NCI-H146 (cell line): ENCODE results near the gene RNASE13.

ENCODE experiments used
- DNase-seq: peaks from one replicate; lab custom pipeline; 2025; lab: John Stamatoyannopoulos, UW

Gene RNASE13, protein sequence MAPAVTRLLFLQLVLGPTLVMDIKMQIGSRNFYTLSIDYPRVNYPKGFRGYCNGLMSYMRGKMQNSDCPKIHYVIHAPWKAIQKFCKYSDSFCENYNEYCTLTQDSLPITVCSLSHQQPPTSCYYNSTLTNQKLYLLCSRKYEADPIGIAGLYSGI

DNA sequence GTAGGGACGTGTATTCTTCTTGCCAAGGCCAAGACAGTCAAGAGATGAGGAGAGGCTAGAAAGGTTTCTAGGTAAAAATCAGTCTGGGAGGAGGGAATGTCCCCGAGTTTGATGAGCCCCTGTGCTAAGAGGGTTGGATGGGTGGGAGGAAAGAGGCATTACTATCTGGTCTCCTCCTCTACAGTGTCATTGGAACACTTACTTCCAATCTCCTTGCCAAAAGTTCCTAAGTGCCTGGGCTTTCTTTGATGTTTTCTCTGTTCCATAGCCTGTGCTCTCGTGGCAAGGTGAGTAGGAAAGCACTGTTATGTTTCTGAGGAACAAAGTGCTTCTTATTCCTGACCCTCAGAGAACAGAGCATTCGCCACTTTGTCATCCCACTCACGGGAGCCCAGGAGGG, at the start of gene RNASE13:
TSS of gene RNASE13 (minus strand) at position 101 of the 400 bp plus-strand sequence. CDS start 519 bp downstream, outside the sequence.
- DNase-seq: no peak

DNA sequence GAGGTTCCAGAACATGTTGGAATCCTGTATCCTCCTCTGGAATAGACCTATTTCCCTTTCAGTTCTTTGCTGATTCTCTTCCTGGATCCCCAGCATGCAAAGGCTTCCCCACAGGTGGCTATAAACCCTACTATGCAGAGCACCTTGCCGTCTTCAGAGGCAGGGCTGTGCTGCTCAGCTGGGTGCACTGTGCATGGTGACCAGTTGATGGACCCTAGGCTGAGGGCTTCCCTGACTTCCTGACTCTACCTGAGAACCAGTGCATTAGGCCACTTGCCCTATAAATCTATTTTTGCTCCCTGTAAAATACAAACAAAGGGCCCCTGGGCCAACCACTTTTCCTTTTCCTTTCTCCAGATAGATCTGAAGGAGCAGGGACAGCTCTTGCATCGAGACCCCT, 49.8 kb upstream of the RNASE13 start:
- DNase-seq: no peak

DNA sequence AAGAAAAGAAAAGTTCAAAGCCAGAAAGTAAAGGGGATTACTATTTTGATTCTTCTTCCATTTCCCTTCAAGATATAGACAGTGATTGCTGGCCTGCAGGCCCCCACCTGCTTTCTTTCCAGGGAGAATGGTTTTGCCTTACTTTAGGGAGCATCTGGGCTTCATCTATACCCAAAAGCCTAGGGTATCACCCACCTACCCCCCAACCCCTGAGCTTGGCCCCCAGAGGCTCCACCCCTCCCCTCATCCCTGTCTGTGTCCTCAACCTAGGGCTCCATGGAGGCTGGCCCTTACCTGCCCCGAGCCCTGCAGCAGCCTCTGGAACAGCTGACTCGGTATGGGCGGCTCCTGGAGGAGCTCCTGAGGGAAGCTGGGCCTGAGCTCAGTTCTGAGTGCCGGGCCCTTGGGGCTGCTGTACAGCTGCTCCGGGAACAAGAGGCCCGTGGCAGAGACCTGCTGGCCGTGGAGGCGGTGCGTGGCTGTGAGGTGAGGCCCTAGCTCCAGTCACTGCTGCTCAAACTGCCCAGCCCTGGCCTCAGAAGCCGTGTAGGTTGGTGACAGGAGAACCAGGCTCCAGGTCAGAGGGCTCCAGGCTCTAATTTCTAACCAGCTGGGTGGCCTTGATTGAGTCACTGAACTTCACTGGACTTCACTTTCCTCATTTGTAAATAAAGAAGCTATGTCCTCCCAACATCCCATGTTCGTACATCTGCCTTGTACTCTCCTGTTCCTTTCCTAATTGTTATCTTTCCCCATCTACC, 49.1 kb upstream of the RNASE13 start:
- no peak for DNase-seq

DNA sequence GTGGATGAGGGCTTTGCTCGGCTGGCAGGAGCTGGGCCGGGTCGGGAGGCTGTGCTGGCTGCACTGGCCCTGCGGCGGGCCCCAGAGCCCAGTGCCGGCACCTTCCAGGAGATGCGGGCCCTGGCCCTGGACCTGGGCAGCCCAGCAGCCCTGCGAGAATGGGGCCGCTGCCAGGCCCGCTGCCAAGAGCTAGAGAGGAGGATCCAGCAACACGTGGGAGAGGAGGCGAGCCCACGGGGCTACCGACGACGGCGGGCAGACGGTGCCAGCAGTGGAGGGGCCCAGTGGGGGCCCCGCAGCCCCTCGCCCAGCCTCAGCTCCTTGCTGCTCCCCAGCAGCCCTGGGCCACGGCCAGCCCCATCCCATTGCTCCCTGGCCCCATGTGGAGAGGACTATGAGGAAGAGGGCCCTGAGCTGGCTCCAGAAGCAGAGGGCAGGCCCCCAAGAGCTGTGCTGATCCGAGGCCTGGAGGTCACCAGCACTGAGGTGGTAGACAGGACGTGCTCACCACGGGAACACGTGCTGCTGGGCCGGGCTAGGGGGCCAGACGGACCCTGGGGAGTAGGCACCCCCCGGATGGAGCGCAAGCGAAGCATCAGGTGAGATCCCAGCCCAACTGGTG, 47.0 kb upstream of the RNASE13 start:
- no peak for DNase-seq

DNA sequence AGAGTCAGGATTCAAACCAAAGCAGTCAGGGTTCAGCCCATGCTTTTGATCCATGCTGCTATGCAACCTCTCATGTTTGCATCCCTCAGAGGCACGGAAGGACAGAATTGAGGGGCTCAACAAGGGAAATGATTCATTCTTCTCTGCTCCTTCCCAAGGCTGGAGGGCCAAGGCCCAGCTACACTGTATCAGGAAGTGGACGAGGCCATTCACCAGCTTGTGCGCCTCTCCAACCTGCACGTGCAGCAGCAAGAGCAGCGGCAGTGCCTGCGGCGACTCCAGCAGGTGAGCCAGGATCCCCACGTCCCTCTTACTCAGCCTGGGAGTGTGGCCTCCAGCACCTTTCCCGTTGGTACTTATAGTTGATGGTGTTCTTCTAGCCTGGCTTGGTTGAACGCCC, 44.1 kb upstream of the RNASE13 start:
- DNase-seq: no peak

DNA sequence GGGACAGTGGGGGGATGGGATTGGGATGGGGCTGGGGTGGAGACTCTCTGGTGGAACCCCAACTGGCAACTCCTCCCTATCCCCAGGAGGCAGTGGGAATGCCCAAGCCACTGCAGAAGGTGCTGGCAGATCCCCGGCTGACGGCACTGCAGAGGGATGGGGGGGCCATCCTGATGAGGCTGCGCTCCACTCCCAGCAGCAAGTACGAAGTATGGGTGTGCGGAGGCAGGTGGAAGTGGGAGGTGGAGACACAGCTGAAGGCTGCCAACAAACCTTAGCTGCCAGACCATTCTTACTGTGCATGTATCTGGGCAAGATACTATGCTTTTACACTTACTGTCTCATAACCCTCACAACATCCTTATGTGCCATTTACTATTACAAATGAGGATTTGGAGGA, 43.7 kb upstream of the RNASE13 start:
- no peak for DNase-seq

DNA sequence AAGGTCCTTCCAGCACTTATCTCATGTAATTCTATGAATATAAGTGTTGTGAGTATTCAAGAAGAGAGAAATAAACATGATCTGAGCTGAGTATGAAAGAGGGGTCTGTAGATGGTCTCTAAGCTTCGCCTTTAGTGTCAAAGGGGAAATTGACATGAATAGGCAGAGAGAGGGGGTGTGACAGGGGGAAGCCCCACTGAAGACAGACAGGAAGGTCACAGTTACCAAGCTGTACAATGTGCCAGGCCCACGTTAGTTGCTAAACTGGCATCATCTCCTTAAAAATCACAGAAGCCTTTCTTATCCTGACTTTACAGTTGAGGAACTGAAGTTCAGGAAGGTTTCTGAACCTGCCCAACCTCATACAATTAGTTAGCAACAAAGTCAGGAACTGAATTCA, 43.1 kb upstream of the RNASE13 start:
- DNase-seq: no peak

DNA sequence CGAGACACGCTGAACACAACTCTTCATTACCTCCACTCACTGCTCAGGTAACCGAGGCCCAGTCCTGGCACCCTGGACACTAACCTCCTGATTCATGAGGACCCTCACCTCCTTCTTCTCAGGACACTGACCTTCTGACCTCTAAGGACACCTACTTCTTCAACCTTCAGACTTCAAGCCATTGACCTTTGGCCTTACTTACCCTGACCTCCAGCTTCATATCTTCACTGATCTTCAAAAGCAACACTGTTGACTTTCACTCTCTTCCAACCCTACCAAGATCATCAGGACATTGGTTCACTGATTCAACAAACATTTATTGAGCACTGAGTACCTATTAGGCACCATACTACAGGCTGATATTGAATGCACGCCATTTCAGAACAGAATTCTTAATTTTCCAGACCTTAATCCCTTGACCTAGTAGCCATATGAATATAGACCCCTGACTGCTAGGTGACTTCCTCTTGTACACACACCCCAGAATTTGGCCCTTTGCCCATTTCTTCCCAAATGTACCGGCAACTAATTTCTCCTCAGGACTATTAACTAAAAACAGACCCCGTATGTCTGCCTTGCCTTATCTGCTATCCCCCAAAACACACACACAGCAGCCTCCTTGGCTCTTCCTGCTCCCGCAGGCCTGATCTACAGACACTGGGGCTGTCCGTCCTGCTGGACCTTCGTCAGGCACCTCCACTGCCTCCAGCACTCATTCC, 41.3 kb upstream of the RNASE13 start:
- no peak for DNase-seq

DNA sequence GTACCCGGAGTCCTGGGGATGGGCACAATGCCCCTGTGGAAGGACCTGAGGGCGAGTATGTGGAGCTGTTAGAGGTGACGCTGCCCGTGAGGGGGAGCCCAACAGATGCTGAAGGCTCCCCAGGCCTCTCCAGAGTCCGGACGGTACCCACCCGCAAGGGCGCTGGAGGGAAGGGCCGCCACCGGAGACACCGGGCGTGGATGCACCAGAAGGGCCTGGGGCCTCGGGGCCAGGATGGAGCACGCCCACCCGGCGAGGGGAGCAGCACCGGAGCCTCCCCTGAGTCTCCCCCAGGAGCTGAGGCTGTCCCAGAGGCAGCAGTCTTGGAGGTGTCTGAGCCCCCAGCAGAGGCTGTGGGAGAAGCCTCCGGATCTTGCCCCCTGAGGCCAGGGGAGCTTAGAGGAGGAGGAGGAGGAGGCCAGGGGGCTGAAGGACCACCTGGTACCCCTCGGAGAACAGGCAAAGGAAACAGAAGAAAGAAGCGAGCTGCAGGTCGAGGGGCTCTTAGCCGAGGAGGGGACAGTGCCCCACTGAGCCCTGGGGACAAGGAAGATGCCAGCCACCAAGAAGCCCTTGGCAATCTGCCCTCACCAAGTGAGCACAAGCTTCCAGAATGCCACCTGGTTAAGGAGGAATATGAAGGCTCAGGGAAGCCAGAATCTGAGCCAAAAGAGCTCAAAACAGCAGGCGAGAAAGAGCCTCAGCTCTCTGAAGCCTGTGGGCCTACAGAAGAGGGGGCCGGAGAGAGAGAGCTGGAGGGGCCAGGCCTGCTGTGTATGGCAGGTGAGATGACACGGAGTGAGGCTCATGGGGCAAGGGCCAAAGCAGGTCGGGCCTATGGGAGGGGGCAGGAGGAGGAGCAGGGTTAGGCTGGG, 40.0 kb upstream of the RNASE13 start:
- no peak for DNase-seq

DNA sequence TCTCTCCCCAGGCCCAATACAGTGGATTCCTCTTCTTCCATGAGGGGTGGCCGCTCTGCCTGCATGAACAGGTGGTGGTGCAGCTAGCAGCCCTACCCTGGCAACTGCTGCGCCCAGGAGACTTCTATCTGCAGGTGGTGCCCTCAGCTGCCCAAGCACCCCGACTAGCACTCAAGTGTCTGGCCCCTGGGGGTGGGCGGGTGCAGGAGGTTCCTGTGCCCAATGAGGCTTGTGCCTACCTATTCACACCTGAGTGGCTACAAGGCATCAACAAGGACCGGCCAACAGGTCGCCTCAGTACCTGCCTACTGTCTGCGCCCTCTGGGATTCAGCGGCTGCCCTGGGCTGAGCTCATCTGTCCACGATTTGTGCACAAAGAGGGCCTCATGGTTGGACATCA, 39.3 kb upstream of the RNASE13 start:
- no peak for DNase-seq

DNA sequence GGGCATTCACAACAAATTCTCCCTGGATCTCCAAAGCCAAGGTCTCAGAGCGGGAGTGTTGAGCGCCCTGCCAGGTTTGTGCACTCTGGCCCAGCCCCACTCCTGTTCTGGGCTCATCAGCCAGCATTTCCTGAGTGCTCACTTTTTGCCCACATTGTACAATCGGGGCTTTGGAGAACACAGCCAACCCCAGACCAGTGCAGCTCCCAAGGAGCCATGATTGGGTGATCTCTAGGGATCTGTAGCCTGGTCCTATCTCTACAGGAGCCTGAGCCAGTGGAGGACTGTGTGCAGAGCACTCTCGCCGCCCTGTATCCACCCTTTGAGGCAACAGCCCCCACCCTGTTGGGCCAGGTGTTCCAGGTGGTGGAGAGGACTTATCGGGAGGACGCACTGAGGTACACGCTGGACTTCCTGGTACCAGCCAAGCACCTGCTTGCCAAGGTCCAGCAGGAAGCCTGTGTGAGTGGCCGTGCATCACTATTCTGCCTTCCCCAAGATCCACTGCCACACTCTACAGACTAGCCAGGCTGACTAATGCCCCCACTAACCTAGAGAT, 38.3 kb upstream of the RNASE13 start:
- DNase-seq: no peak

DNA sequence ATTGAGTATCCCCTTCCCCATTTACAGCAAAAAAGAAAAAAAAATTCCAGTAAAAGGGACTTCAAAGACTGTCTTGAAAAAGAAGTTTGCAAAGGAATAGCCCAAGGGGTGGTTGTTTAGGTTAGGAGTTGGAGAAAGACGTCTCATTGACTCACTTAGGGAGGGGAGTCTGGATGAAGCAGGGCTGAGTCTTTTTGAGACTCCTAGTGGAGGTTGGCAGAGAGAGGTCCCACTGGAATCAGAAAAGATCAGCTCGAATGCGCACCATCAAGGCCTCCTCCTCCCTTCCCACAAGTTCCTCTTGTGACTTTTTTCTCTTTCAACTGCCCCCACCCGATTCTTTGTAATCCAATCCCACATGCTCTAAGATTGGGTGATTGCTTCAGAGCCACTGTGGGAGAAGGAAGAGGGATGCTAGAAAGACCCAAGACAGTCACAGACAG, 37.4 kb upstream of the RNASE13 start:
- no peak for DNase-seq

DNA sequence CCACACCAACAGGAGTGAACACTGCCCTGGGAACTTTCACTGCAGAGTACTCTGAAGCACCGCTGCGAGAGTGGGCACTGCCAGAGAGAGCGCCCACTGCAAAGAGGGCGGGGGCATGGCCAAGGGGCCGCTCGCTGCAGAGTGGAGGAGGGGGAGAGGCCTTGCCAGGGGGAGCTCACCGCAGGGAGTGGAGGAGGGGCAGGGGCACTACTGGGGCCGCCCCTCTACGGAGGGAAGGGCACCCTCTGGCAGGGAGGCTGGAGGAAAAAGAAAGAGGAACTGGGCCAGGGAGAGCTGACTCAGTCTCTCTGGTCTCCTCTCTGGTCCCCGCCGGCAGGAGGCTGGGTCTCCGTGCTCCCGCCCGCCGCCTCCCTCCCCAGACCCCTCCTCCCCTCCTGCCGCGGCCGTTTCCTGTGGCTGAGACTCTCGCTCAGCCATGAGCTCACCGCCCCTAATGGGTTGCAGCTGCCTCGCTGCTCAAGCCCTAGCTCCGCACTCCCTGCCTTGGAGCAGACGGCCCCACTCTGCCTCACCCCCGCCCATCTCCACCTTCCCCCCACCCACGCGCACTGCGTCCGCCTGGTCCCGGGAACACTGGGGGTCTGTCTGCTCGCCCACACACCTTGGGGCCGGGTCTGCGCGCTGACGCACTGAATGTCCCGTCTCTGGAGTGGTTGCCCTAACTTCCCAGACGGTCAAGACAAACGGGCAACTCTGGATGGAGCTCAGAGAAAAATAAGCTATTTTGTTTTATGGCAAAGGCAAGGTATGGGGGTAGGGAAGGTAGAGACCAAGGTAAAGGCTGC, 36.8 kb upstream of the RNASE13 start:
- DNase-seq: peak; percentile 86

DNA sequence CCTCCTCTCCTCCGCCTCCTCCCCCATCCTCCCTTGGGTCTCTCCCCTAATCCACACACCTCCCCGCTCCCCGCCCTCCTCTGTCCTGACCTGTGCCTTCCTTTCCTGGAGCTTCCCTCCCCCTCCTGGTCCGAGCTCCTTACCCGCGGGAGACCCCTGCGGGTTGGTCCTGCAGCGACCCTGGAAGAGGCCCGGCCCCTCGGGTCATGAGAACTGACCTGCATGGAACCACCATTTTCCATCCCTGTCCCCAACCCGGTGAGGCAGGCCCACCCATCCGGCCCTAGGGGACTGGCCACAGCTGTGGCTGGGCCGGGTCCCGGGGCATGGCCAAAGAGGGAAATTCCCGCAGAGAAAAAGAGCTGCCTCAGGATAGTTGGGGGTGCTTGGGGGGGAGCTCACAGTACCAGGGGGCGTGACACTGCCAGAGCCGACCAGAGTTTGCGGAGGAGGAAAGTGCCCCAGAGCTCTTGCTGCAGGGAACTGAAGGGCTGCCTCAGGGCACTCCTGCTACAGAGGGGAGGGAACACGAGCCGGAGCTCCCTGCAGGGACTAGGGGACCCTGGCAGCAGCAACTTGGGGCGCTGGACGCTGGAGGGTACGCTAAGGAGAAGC, 36.1 kb upstream of the RNASE13 start:
- peak; percentile 40 for DNase-seq

DNA sequence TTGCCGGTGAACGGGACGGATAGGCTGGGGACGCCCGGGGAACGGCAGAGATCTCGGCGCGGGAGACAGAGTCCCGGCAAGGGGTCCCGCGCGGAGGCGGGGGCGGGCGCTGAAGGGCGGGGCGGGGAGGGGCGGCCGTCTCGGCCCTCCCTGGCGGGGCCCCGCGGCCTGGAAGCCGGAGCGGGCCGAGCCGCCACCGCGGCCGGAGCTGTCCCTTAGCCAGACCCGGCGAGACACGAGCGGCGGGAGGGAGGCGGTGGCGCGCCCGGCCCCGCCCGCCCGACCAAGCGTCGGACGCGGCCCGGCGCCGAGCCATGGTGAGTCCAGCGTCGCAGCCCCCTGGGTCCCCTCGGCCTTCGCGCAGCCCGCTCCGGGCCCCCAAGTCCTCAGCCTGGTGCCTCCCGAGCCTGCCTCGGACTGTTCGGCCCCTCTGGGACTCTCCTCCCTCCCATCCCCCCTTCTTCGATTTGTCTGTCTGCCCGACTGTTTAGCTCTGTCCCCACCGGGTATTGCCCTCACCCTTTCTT, 35.5 kb upstream of the RNASE13 start, which contains the start of gene ARHGEF40:
TSS of gene ARHGEF40 (plus strand) at position 222 of the 527 bp plus-strand sequence. CDS start at position 315, 93 bp downstream.
- peak; percentile 51 for DNase-seq

DNA sequence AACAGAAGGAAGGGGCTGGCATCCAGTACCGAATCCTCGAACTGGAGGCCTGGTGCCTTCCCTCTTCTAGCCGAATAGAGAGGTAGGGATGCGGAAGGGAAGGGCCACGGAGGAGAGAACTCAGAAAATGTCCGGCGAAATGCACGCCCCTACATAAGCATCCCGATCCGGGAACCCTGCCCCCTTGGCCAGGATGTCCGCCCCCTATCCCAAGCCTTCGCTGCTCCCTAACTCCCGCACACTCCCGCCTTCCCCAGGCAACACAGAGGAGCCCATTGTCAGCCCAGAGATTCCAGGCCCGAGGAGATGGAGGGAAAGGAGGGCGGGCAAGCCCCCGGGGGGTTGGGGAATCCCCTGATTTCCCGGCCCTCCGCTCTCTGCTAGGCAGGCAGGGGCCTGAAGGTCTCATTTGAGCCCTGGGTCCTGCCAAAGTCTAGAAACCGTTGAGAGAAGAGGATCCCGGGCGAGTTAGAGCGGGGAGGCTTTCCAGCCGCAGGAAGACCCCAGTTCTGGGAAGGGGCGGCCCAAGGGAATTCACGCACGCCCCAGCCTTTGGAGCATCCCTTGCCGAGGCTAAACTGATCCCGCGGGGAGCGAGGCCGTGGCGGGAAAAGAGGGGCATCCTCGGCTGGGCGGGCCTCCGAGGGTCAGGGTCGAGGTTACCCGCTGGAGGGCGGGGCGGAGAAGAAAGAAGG, 34.9 kb upstream of the RNASE13 start:
- peak; percentile 50 for DNase-seq

DNA sequence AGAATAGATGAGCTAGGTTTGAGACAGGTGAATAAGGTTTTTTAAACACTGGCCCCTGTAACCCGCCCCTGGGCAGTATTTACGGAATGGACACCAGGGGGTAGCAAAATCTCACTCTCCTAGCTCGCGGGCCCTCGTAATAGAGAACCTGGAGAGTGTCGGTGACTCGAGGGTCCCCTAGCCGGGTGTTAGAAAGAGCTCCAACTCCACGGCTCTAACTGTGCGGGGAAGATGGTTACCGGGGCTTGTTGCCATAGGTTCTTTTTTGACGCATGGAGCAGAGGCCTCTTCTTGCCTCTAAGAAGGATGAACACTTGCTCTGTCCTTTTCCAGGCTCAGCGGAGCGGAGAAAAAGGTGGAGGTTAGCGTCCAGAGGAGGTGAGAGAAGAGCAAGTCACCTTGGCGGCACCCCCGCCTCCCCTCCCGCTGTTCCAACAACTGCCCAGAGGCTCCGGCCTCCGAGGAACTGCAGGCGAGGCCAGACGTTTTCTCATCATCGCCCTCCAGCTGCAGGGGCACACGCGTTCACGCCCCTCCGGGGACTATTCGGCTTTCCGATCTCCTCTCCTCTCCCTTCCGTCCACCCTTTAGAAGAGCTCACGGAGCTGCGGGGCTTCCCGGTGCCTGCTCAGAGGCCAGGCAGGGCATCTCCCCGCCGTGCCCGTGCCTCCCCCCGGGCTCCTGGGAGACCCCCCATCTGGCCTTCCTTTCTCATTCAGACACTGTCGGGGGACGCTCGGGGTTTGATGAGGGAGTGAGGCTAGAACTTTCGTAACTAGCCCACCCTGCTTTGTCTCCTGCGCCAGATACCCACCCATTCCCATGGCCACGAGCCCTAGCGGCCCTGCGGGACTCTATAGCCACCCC, 34.1 kb upstream of the RNASE13 start:
- DNase-seq: peak; percentile 63

DNA sequence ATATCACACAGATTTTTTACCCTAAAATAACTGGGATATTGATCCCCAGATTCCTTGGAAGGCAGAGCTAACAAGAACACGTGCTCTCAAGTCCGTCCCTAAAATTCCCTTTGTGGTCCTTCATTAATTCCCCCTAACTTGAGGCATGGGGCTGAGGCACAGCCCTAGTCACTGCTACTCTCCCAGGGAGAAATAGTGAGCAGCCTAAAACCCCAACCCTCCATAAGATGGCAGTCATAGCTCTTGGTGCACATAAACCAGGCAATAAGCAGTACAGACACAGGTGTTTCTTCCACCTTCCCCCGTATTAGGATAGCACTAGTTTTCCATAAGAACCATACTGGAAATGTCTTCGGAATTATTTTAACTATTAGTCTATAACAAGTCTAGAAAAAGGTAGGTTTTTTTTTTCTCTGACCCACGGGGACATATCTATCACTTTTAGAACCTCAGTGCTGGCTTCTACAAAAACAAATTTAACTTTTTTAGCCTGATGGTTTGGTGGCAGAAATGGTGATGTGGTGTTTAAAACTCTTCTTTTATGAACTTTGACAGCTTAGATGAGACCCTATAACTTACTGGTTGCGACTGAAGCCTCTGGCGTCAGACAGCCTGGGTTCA, 32.4 kb upstream of the RNASE13 start:
- DNase-seq: peak; percentile 17
